IMR-90 (cell line): ENCODE measurements around the gene HADHB.

ENCODE experiments used
- FOS ChIP-seq: fragments of 150-350 bp; IDR thresholded peaks from 2 replicates; pipeline ENCODE4 v1.6.1; 2016; ENCODE audit warnings: low read depth, low read length
- RAD21 ChIP-seq: IDR thresholded peaks from 2 replicates; pipeline ENCODE4 v1.6.1; 2012; ENCODE audit warnings: low read length, improper control_type of control experiment
- TF ChIP-seq, protein P1 (sequence below): conservative IDR thresholded peaks from 2 replicates; pipeline ENCODE4 v1.5.1; 2012; ENCODE audit warnings: mild to moderate bottlenecking, low read depth, low read length, improper control_type of control experiment
- TF ChIP-seq, protein P2 (sequence below): fragments of 150-350 bp; IDR thresholded peaks from 2 replicates; pipeline ENCODE4 v1.6.1; 2017; ENCODE audit warnings: mild to moderate bottlenecking, antibody characterized with exemption, low read length, low read depth

DNA sequence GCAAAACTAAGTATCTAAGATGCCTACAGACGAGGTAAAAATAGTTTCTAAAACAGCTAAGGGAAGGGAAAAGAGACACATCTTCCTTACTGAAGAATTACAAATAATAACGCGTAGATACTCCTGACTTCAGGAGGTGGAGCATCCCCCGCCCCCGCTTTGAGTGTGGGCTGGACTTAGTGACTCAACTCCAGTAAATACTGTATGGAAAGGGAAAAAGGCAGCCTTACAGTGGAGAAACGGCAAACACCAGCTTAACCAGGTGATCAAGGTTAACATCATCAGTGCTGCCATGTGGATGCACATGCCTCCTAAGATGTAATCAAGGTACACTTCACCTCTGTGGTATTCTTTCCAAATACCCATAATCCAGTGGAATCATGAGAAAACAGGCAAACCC, 47.9 kb downstream of the HADHB start:
- TF ChIP-seq, protein P1, sequence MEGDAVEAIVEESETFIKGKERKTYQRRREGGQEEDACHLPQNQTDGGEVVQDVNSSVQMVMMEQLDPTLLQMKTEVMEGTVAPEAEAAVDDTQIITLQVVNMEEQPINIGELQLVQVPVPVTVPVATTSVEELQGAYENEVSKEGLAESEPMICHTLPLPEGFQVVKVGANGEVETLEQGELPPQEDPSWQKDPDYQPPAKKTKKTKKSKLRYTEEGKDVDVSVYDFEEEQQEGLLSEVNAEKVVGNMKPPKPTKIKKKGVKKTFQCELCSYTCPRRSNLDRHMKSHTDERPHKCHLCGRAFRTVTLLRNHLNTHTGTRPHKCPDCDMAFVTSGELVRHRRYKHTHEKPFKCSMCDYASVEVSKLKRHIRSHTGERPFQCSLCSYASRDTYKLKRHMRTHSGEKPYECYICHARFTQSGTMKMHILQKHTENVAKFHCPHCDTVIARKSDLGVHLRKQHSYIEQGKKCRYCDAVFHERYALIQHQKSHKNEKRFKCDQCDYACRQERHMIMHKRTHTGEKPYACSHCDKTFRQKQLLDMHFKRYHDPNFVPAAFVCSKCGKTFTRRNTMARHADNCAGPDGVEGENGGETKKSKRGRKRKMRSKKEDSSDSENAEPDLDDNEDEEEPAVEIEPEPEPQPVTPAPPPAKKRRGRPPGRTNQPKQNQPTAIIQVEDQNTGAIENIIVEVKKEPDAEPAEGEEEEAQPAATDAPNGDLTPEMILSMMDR = no peak
- TF ChIP-seq RAD21 (no peak), FOS (no peak)
- TF ChIP-seq, protein P2, sequence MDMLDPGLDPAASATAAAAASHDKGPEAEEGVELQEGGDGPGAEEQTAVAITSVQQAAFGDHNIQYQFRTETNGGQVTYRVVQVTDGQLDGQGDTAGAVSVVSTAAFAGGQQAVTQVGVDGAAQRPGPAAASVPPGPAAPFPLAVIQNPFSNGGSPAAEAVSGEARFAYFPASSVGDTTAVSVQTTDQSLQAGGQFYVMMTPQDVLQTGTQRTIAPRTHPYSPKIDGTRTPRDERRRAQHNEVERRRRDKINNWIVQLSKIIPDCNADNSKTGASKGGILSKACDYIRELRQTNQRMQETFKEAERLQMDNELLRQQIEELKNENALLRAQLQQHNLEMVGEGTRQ = no peak
